ENCODE data around the gene COLGALT1. TPM values are rescaled to one million over a fixed set of nuclear protein-coding genes. Genes with fewer than 3 reads are reported as not detected.
"Not testable (repeated sequence)": the region's sequence is repeated elsewhere in the genome, so short reads cannot be mapped to it uniquely, and the experiment has no call there.

The COLGALT1 gene
- total RNA-seq (40.6 TPM), polyA plus RNA-seq (10 to 100 TPM; 17.1 to 18.9 (median 17.8) TPM)

DNA sequence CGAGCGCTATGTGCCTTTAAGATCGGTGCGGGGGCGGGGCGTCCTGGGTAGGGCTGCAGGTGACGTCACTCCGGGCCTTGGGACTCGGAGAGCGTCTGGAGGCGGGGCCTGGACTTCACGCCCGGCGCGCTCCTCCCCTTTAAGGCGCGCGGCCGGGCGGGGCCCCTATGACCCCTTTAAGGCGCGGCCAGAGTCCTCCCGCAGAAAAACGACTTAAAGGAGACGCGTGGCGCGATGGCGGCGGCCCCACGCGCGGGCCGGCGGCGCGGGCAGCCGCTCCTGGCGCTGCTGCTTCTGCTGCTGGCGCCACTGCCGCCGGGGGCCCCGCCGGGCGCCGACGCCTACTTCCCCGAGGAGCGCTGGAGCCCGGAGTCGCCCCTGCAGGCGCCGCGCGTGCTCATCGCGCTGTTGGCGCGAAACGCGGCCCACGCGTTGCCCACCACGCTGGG, at the start of gene COLGALT1:
Gene COLGALT1 (plus strand): TSS at position 170 of the 449 bp plus-strand sequence. CDS start 65 bp downstream, at position 235.
- Histone ChIP-seq H3K36me3 (ENCODE audit: control insufficient read depth, insufficient read depth, low read length) (peaks cover 18% of the 10 kb centered on the region), H3K4me1 (ENCODE audit: control insufficient read depth, insufficient read depth, low read length, poor library complexity, severe bottlenecking) (peaks cover 19% of the 10 kb centered on the region), H3K27ac (ENCODE audit: insufficient read depth, low read length, poor library complexity, severe bottlenecking) (peak within 1 kb of the TSS; percentile 47), H3K4me3 (ENCODE audit: low read depth, low read length) (peak within 1 kb of the TSS; percentile 63), H3K9me3 (ENCODE audit: control insufficient read depth in 2 of 2, low read length in 2 of 2) (no peaks in the 10 kb centered on the region), H3K27me3 (ENCODE audit: control insufficient read depth, insufficient read depth, low read length) (no peaks in the 10 kb centered on the region)
- Mint-ChIP-seq H3K27me3 (peaks cover 4% of the 10 kb centered on the region), H3K4me1 (peaks cover 0 to 32% (median 10%) of the 10 kb centered on the region in 4 donors), H3K9me3 (no peaks in the 10 kb centered on the region), H3K27ac (peak within 1 kb of the TSS; percentile 74 to 83 (median 75)), H3K36me3 (peaks cover 9% of the 10 kb centered on the region), H3K4me3 (peak within 1 kb of the TSS; percentile 85 to 92 (median 88))
- peak; percentile 95 to 99 (median 97) for DNase-seq
- ATAC-seq (ENCODE audit: low read depth in 2 of 2) = peak; percentile 98 to 99

DNA sequence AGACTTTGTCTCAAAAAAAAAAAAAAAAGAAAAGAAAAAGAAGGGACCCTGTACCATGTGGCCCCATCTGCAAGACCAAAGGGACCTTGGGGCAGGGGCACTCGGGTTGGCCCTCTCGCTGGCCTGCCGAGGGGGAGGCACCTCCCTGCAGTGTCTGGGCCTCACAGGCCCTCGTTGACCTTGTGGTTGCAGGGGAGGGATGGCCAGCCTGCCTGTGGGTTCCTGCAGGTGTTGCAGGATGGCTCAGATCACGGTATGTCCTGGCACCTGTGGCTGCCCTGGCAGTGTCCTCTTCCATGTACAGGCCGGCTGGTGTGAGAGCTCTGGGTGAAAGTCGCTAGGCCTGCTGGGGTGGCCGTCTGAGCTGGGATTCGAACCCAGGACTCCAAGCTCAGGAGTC, 48.7 kb upstream of the COLGALT1 start:
- H3K27me3 Mint-ChIP-seq = no peaks in the 10 kb centered on the region

GRCh38 chr19:17508558-17508933, 46.9 kb upstream of the COLGALT1 start:
- H3K36me3 Mint-ChIP-seq = not testable (repeated sequence)
- peak overlapping the region in 1 of 4 donors; percentile 66 for H3K4me3 Mint-ChIP-seq

More for the DNA sequence above, 48.7 kb upstream of the COLGALT1 start:
- peaks cover 4 to 30% (median 12%) of the 10 kb centered on the region in 4 donors for H3K4me1 Mint-ChIP-seq
- H3K4me1 ChIP-seq (ENCODE audit: control insufficient read depth, insufficient read depth, low read length, poor library complexity, severe bottlenecking) = peaks cover 20% of the 10 kb centered on the region
- ATAC-seq (ENCODE audit: low read depth in 2 of 2) (no peak), DNase-seq (no peak)
- peaks cover 14% of the 10 kb centered on the region for H3K36me3 Mint-ChIP-seq
- H3K27ac ChIP-seq (ENCODE audit: insufficient read depth, low read length, poor library complexity, severe bottlenecking) = no peak overlapping the region
- no peaks in the 10 kb centered on the region for H3K27me3 ChIP-seq (ENCODE audit: control insufficient read depth, insufficient read depth, low read length)
- H3K27ac Mint-ChIP-seq = no peak overlapping the region
- no peak overlapping the region for H3K4me3 Mint-ChIP-seq
- H3K4me3 ChIP-seq (ENCODE audit: low read depth, low read length) = no peak overlapping the region
- H3K36me3 ChIP-seq (ENCODE audit: control insufficient read depth, insufficient read depth, low read length) = peaks cover 5% of the 10 kb centered on the region
- no peaks in the 10 kb centered on the region for H3K9me3 ChIP-seq (ENCODE audit: control insufficient read depth in 2 of 2, low read length in 2 of 2)
- peaks cover 0 to 2% (median 0%) of the 10 kb centered on the region in 7 donors for H3K9me3 Mint-ChIP-seq

GRCh38 chr19:17510220-17510993, 45.0 kb upstream of the COLGALT1 start:
- Mint-ChIP-seq H3K27me3 (no peaks in the 10 kb centered on the region), H3K9me3 (peaks cover 0 to 2% (median 0%) of the 10 kb centered on the region in 7 donors), H3K4me1 (peaks cover 4 to 49% (median 24%) of the 10 kb centered on the region in 4 donors), H3K4me3 (peak overlapping the region; percentile 89 to 100 (median 100)), H3K27ac (peak overlapping the region; percentile 76 to 97 (median 96)), H3K36me3 (peaks cover 9% of the 10 kb centered on the region)
- Histone ChIP-seq H3K27ac (ENCODE audit: insufficient read depth, low read length, poor library complexity, severe bottlenecking) (no peak overlapping the region), H3K27me3 (ENCODE audit: control insufficient read depth, insufficient read depth, low read length) (no peaks in the 10 kb centered on the region), H3K4me1 (ENCODE audit: control insufficient read depth, insufficient read depth, low read length, poor library complexity, severe bottlenecking) (peaks cover 27% of the 10 kb centered on the region), H3K36me3 (ENCODE audit: control insufficient read depth, insufficient read depth, low read length) (peaks cover 1% of the 10 kb centered on the region), H3K4me3 (ENCODE audit: low read depth, low read length) (peak overlapping the region; percentile 65), H3K9me3 (ENCODE audit: control insufficient read depth in 2 of 2, low read length in 2 of 2) (no peaks in the 10 kb centered on the region)
- ATAC-seq (ENCODE audit: low read depth in 2 of 2) = no peak
- DNase-seq = no peak

More at GRCh38 chr19:17508558-17508933, 46.9 kb upstream of the COLGALT1 start:
- not testable (repeated sequence) for DNase-seq; H3K36me3 ChIP-seq (ENCODE audit: control insufficient read depth, insufficient read depth, low read length); H3K27ac ChIP-seq (ENCODE audit: insufficient read depth, low read length, poor library complexity, severe bottlenecking); H3K27me3 Mint-ChIP-seq; H3K27me3 ChIP-seq (ENCODE audit: control insufficient read depth, insufficient read depth, low read length); H3K9me3 ChIP-seq (ENCODE audit: control insufficient read depth in 2 of 2, low read length in 2 of 2); ATAC-seq (ENCODE audit: low read depth in 2 of 2); H3K9me3 Mint-ChIP-seq; H3K4me3 ChIP-seq (ENCODE audit: low read depth, low read length)
- Mint-ChIP-seq H3K4me1 (peaks cover 4 to 43% (median 20%) of the 10 kb centered on the region in 4 donors), H3K27ac (peak overlapping the region in 1 of 3 donors; percentile 63)
- H3K4me1 ChIP-seq (ENCODE audit: control insufficient read depth, insufficient read depth, low read length, poor library complexity, severe bottlenecking) = peaks cover 27% of the 10 kb centered on the region

GRCh38 chr19:17511724-17512573, 43.5 kb upstream of the COLGALT1 start:
- H3K9me3 ChIP-seq (ENCODE audit: control insufficient read depth in 2 of 2, low read length in 2 of 2) = no peaks in the 10 kb centered on the region
- no peaks in the 10 kb centered on the region for H3K27me3 ChIP-seq (ENCODE audit: control insufficient read depth, insufficient read depth, low read length)
- peak overlapping the region; percentile 96 for H3K27ac ChIP-seq (ENCODE audit: insufficient read depth, low read length, poor library complexity, severe bottlenecking)
- H3K27me3 Mint-ChIP-seq = no peaks in the 10 kb centered on the region
- H3K9me3 Mint-ChIP-seq = peaks cover 0 to 2% (median 0%) of the 10 kb centered on the region in 7 donors
- H3K27ac Mint-ChIP-seq = peak overlapping the region; percentile 82 to 96 (median 87)
- peaks cover 13% of the 10 kb centered on the region for H3K36me3 Mint-ChIP-seq
- H3K4me1 ChIP-seq (ENCODE audit: control insufficient read depth, insufficient read depth, low read length, poor library complexity, severe bottlenecking) = peaks cover 27% of the 10 kb centered on the region
- peaks cover 4 to 53% (median 24%) of the 10 kb centered on the region in 4 donors for H3K4me1 Mint-ChIP-seq
- peak; percentile 73 to 76 for ATAC-seq (ENCODE audit: low read depth in 2 of 2)
- peak; percentile 81 to 92 (median 91) for DNase-seq
- peak overlapping the region; percentile 64 for H3K4me3 ChIP-seq (ENCODE audit: low read depth, low read length)
- peaks cover 6% of the 10 kb centered on the region for H3K36me3 ChIP-seq (ENCODE audit: control insufficient read depth, insufficient read depth, low read length)
- H3K4me3 Mint-ChIP-seq = peak overlapping the region; percentile 89 to 100 (median 100)

DNA sequence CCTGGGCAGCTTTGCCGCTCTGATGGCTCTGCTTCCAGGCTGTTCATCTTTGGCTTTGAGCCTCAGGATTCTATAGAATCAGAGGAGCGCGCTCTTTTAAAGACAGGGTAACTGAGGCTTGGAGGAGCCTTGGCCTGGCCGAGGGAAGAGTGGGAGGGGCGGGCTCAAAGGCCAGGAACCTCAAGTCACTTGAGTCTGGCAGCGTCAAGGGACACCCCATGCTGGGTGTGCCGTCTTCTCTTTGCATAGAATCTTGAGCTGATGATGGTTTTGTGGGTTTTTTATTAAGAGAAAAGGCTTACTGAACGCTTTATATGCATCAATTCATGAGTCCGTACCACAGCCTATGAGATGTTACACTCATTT, 42.9 kb upstream of the COLGALT1 start:
- H3K4me3 ChIP-seq (ENCODE audit: low read depth, low read length) = peak overlapping the region; percentile 64
- DNase-seq (no peak), ATAC-seq (ENCODE audit: low read depth in 2 of 2) (no peak)
- H3K4me1 ChIP-seq (ENCODE audit: control insufficient read depth, insufficient read depth, low read length, poor library complexity, severe bottlenecking) = peaks cover 27% of the 10 kb centered on the region
- H3K27me3 ChIP-seq (ENCODE audit: control insufficient read depth, insufficient read depth, low read length) = no peaks in the 10 kb centered on the region
- H3K27ac ChIP-seq (ENCODE audit: insufficient read depth, low read length, poor library complexity, severe bottlenecking) = peak overlapping the region; percentile 96
- peaks cover 2 to 3% of the 10 kb centered on the region in 2 experiments for H3K9me3 ChIP-seq (ENCODE audit: control insufficient read depth in 2 of 2, low read length in 2 of 2)
- peaks cover 12% of the 10 kb centered on the region for H3K36me3 ChIP-seq (ENCODE audit: control insufficient read depth, insufficient read depth, low read length)
- no peaks in the 10 kb centered on the region for H3K27me3 Mint-ChIP-seq
- H3K36me3 Mint-ChIP-seq = peaks cover 13% of the 10 kb centered on the region
- H3K27ac Mint-ChIP-seq = peak overlapping the region; percentile 82 to 92 (median 87)
- H3K4me3 Mint-ChIP-seq = peak overlapping the region; percentile 89 to 100 (median 100)
- peaks cover 4 to 52% (median 24%) of the 10 kb centered on the region in 4 donors for H3K4me1 Mint-ChIP-seq
- peaks cover 0 to 2% (median 0%) of the 10 kb centered on the region in 7 donors for H3K9me3 Mint-ChIP-seq

GRCh38 chr19:17515408-17516149, 39.9 kb upstream of the COLGALT1 start:
- Mint-ChIP-seq H3K36me3 (peaks cover 8% of the 10 kb centered on the region), H3K9me3 (peaks cover 0 to 5% (median 0%) of the 10 kb centered on the region in 7 donors), H3K4me1 (peaks cover 4 to 34% (median 19%) of the 10 kb centered on the region in 4 donors), H3K27ac (no peak overlapping the region), H3K4me3 (peak overlapping the region in 1 of 4 donors; percentile 76), H3K27me3 (no peaks in the 10 kb centered on the region)
- Histone ChIP-seq H3K27me3 (ENCODE audit: control insufficient read depth, insufficient read depth, low read length) (no peaks in the 10 kb centered on the region), H3K9me3 (ENCODE audit: control insufficient read depth in 2 of 2, low read length in 2 of 2) (peaks cover 9 to 13% of the 10 kb centered on the region in 2 experiments), H3K36me3 (ENCODE audit: control insufficient read depth, insufficient read depth, low read length) (peaks cover 16% of the 10 kb centered on the region), H3K4me3 (ENCODE audit: low read depth, low read length) (no peak overlapping the region), H3K27ac (ENCODE audit: insufficient read depth, low read length, poor library complexity, severe bottlenecking) (no peak overlapping the region), H3K4me1 (ENCODE audit: control insufficient read depth, insufficient read depth, low read length, poor library complexity, severe bottlenecking) (peaks cover 18% of the 10 kb centered on the region)
- DNase-seq = no peak
- no peak for ATAC-seq (ENCODE audit: low read depth in 2 of 2)
